Tibial artery (tissue), 4 donors: ENCODE results near the gene CACTIN.

Source experiments
- DNase-seq, 2 donors: peaks; one replicate each; pipeline ENCODE4 v3.0.0-alpha.2; 2019
- H3K27ac ChIP-seq, 2 donors: fragments of 200-600 bp; sonication (generic) in 1 of 2; 1 replicate in 1 of 2; 2 replicates in 1 of 2; pipeline ENCODE4 v1.5.1; 2018 to 2019; ENCODE audit warnings: mild to moderate bottlenecking in 1 of 2
- H3K27me3 ChIP-seq, 2 donors: fragments of 200-600 bp; sonication (generic) in 1 of 2; one replicate each; pipeline versions ENCODE4 v1.5.1 to v1.6.0; 2016 to 2019
- H3K36me3 ChIP-seq, 3 donors: fragments of 200-600 bp; sonication (generic) in 2 of 3; one replicate each; pipeline ENCODE4 v1.5.1; 2016 to 2019; ENCODE audit warnings: mild to moderate bottlenecking in 2 of 3
- H3K4me1 ChIP-seq, 4 donors: fragments of 200-600 bp; sonication (generic) in 2 of 4; 1 replicate in 3 of 4; 2 replicates in 1 of 4; pipeline ENCODE4 v1.5.1; 2016 to 2019
- H3K4me3 ChIP-seq, 2 donors: fragments of 200-600 bp; sonication (generic) in 1 of 2; 1 replicate in 1 of 2; 2 replicates in 1 of 2; pipeline ENCODE4 v1.5.1; 2018 to 2019; ENCODE audit warnings: mild to moderate bottlenecking in 2 of 2
- H3K9me3 ChIP-seq, 3 donors: fragments of 200-600 bp; sonication (generic) in 1 of 3; one replicate each; pipeline ENCODE4 v1.5.1; 2016 to 2019
- CTCF ChIP-seq, 2 experiments: fragments of 200-600 bp in 1 of 2; fragments of 450-650 bp in 1 of 2; IDR thresholded peaks; one replicate each; pipeline ENCODE4 v1.5.1; 2017 to 2019; ENCODE audit warnings: antibody characterized with exemption in 2 of 2, mild to moderate bottlenecking in 1 of 2, moderate library complexity in 1 of 2
- intact Hi-C: fragments of 100-400 bp; cut with DNase I; formaldehyde crosslinking; loops from one replicate; pipeline ENCODE4 v1.15.0; 2023; ENCODE audit warnings: low total_unique reads

Gene CACTIN

DNA sequence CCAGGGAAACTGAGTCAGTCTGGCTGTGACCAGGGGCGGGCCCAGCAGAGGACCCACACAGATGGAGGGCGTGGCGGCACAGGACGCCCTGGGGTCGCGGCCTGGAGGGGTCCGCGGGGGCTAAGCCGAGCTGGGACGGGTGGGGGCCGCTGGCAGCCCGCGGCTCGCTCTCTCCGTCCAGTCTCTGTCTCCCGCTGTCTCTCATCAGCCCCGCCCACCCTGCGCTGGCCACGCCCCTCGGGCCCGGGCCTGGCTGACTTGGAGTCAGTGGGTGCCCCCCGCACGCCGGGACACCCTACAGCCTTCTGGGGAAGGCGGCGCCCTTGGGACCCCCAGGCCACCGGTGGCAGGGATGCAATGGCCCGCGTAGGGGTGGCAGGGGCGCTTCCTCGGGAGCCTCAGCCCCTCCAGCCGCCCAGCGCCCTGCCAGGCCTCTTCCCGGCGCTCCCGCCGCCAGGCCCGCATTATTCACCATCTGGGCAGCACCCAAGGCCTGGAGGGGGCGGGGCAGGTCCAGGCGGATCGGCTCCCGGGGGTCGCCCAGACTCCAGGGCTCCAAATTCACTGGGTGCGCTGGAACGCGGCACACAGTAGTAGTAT is 19.8 kb downstream of the CACTIN start, which contains the start of gene TBXA2R:
Gene TBXA2R, minus strand, starts transcription at position 186 of the 600 bp plus-strand sequence. CDS start 6,241 bp downstream, outside the sequence.
- peaks cover 0 to 83% (median 65%) of the 10 kb centered on the region in 4 donors for H3K4me1 ChIP-seq
- peak within 1 kb of the TSS; percentile 96 to 97 for H3K27ac ChIP-seq
- H3K9me3 ChIP-seq: no peaks in the 10 kb centered on the region
- no peak for TF ChIP-seq CTCF (IDR thresholded peaks at IDR 0.05)
- DNase-seq: peak; percentile 88 to 93
- peak within 1 kb of the TSS; percentile 84 to 88 for H3K4me3 ChIP-seq
- intact Hi-C loops: loop anchor here (10.0 kb wide), 1 partner anchor 142 kb away; no protein-coding TSS in a partner anchor
- peaks cover 3 to 13% (median 8%) of the 10 kb centered on the region in 3 donors for H3K36me3 ChIP-seq
- no peaks in the 10 kb centered on the region for H3K27me3 ChIP-seq

DNA sequence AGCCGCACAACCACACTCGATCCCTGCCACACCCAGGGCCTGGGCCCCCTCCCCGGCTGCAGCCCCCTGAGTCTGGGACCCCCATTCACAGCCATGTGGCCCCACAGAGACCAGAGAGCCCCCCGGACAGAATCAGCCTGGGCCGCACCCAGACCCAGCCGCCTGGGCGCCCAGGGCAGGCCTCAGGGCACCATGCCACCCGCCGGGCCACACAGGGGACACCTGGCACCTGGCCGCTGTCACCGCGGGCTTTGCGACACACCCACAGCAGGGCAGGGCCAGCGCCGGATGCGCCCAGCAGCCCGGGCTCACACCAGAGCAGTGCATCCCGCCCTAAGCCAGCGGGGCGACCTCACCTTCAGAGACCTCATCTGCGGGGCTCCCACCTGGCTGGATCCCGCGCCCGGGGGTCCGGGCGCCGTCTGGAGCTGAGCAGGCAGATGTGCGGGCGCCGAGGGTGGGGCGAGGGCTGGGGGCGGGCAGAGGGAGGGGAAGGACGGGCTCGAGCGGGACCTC is 20.4 kb downstream of the CACTIN start:
- H3K36me3 ChIP-seq: peaks cover 0 to 7% (median 3%) of the 10 kb centered on the region in 3 donors
- peaks cover 0 to 89% (median 70%) of the 10 kb centered on the region in 4 donors for H3K4me1 ChIP-seq
- DNase-seq: peak in 1 of 2 donors; percentile 85
- peak overlapping the region; percentile 96 to 97 for H3K27ac ChIP-seq
- TF ChIP-seq CTCF (IDR thresholded peaks at IDR 0.05): no peak
- H3K27me3 ChIP-seq: no peaks in the 10 kb centered on the region
- intact Hi-C loops: loop anchor here (10.0 kb wide), 1 partner anchor 141 kb away; no protein-coding TSS in a partner anchor
- H3K9me3 ChIP-seq: no peaks in the 10 kb centered on the region
- peak overlapping the region; percentile 84 to 88 for H3K4me3 ChIP-seq

DNA sequence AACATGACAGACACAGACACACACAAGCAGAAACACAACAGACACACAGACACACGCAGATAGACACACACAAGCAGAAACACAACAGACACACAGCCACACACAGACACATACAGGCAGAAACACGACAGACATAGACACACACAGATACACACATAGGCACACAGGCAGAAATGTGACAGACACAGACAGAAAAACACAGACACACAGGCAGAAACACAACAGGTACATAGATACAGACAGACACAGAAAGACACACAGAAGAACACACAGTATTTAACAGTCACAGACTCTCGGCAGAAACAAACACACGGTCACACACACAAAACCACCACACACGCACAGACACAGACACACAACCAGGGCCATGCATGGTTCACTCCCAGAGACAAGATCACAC is 20.8 kb downstream of the CACTIN start:
- H3K36me3 ChIP-seq: peaks cover 0 to 2% (median 0%) of the 10 kb centered on the region in 3 donors
- intact Hi-C loops: loop anchor here (10.0 kb wide), 1 partner anchor 141 kb away; no protein-coding TSS in a partner anchor
- no peak for TF ChIP-seq CTCF (IDR thresholded peaks at IDR 0.05)
- H3K4me3 ChIP-seq: peak overlapping the region; percentile 84 to 88
- H3K27ac ChIP-seq: peak overlapping the region; percentile 96 to 97
- H3K4me1 ChIP-seq: peaks cover 0 to 91% (median 69%) of the 10 kb centered on the region in 4 donors
- H3K27me3 ChIP-seq: no peaks in the 10 kb centered on the region
- no peak for DNase-seq
- H3K9me3 ChIP-seq: no peaks in the 10 kb centered on the region

DNA sequence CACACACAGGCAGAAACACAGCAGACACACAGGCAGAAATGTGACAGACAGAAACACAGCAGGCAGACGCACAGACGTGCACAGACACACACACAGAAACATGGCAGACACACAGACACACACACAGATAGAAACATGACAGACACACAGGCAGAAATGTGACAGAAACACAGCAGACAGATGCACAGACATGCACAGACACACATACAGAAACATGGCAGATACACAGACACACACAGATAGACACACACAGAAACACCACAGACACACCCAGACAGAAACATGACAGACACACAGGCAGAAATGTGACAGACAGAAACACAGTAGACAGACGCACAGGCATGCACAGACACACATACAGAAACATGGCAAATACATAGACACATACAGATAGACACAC is 21.2 kb downstream of the CACTIN start:
- TF ChIP-seq CTCF (IDR thresholded peaks at IDR 0.05): no peak
- Histone ChIP-seq H3K36me3 (peaks cover under 1 to 2% (median 2%) of the 10 kb centered on the region in 3 donors), H3K4me1 (peaks cover 0 to 91% (median 67%) of the 10 kb centered on the region in 4 donors), H3K27ac (peak overlapping the region; percentile 96 to 97), H3K4me3 (peak overlapping the region; percentile 84 to 88), H3K27me3 (no peaks in the 10 kb centered on the region), H3K9me3 (no peaks in the 10 kb centered on the region)
- intact Hi-C loops: loop anchor here (10.0 kb wide), 1 partner anchor 141 kb away; no protein-coding TSS in a partner anchor
- no peak for DNase-seq

GRCh38 chr19:3604987-3605343 is 21.6 kb downstream of the CACTIN start:
- intact Hi-C loops: loop anchor here (10.0 kb wide), 1 partner anchor 140 kb away; no protein-coding TSS in a partner anchor
- H3K4me1 ChIP-seq: peaks cover 0 to 91% (median 65%) of the 10 kb centered on the region in 4 donors
- no peak for TF ChIP-seq CTCF (IDR thresholded peaks at IDR 0.05)

More at GRCh38 chr19:3604987-3605343, 21.6 kb downstream of the CACTIN start:
- Histone ChIP-seq H3K36me3 (peaks cover 4 to 6% (median 6%) of the 10 kb centered on the region in 3 donors), H3K9me3 (no peaks in the 10 kb centered on the region), H3K27ac (peak overlapping the region; percentile 96 to 97), H3K27me3 (no peaks in the 10 kb centered on the region), H3K4me3 (peak overlapping the region; percentile 84 to 88)
- peak in 1 of 2 donors; percentile 87 for DNase-seq
